Measurements from ENCODE around the gene SLITRK1. TPM values are rescaled to one million over a fixed set of nuclear protein-coding genes. Genes with fewer than 3 reads are reported as not detected.

Gene SLITRK1
- total RNA-seq, 1 experiment from 2014 or later: 3.7 TPM

- DNase-seq: no peak
These were observed 3.4 kb downstream of the SLITRK1 start for GRCh38 chr13:83878691-83879430.

GRCh38 chr13:83877651-83878355 is 4.5 kb downstream of the SLITRK1 start:
- H4K20me1 ChIP-seq (ENCODE audit: insufficient read depth): no peaks in the 10 kb centered on the region; the same call in 1 of the 2 replicates
- ChIA-PET POLR2A (ENCODE audit: unreplicated experiment) (no interaction called here), CTCF (no interaction called here)
- TF ChIP-seq, protein P1, sequence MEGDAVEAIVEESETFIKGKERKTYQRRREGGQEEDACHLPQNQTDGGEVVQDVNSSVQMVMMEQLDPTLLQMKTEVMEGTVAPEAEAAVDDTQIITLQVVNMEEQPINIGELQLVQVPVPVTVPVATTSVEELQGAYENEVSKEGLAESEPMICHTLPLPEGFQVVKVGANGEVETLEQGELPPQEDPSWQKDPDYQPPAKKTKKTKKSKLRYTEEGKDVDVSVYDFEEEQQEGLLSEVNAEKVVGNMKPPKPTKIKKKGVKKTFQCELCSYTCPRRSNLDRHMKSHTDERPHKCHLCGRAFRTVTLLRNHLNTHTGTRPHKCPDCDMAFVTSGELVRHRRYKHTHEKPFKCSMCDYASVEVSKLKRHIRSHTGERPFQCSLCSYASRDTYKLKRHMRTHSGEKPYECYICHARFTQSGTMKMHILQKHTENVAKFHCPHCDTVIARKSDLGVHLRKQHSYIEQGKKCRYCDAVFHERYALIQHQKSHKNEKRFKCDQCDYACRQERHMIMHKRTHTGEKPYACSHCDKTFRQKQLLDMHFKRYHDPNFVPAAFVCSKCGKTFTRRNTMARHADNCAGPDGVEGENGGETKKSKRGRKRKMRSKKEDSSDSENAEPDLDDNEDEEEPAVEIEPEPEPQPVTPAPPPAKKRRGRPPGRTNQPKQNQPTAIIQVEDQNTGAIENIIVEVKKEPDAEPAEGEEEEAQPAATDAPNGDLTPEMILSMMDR (conservative IDR thresholded peaks at IDR 0.05): no peak
- TF ChIP-seq EZH2 (IDR thresholded peaks at IDR 0.05; ENCODE audit: low read depth): no peak
- intact Hi-C loops (cut with micrococcal nuclease; ENCODE audit: unreplicated experiment): no loop called here
- H3K27me3 ChIP-seq (ENCODE audit: insufficient read depth, low read depth): no peaks in the 10 kb centered on the region
- H3K9me3 ChIP-seq (ENCODE audit: insufficient read depth, low read depth): no peaks in the 10 kb centered on the region
- H3F3A ChIP-seq (ENCODE audit: insufficient read depth, low read depth): no peaks in the 10 kb centered on the region
- no TSS peak for BruUV-seq (replicated peaks)
- H3K27ac ChIP-seq: no peak overlapping the region
- no peak overlapping the region for H3K4me3 ChIP-seq
- H3K79me2 ChIP-seq (ENCODE audit: low read depth): no peaks in the 10 kb centered on the region
- no peak for DNase-seq
- H3K36me3 ChIP-seq (ENCODE audit: low read depth): no peaks in the 10 kb centered on the region
- H3K9me2 ChIP-seq (ENCODE audit: insufficient read depth): no peaks in the 10 kb centered on the region
- H3K4me2 ChIP-seq: no peak overlapping the region
- no peak overlapping the region for H2AFZ ChIP-seq
- H3K4me1 ChIP-seq (replicated peaks; ENCODE audit: insufficient read depth): no peaks in the 10 kb centered on the region

More at GRCh38 chr13:83878691-83879430, 3.4 kb downstream of the SLITRK1 start:
- no TSS peak for BruUV-seq (replicated peaks)
- CTCF ChIA-PET: no interaction called here
- Histone ChIP-seq H3K27ac (no peak overlapping the region), H3K36me3 (ENCODE audit: low read depth) (no peaks in the 10 kb centered on the region), H2AFZ (no peak overlapping the region), H3K4me3 (no peak overlapping the region), H3K9me2 (ENCODE audit: insufficient read depth) (no peaks in the 10 kb centered on the region), H3K9me3 (ENCODE audit: insufficient read depth, low read depth) (no peaks in the 10 kb centered on the region), H3K4me1 (replicated peaks; ENCODE audit: insufficient read depth) (no peaks in the 10 kb centered on the region), H3K27me3 (ENCODE audit: insufficient read depth, low read depth) (no peaks in the 10 kb centered on the region), H3F3A (ENCODE audit: insufficient read depth, low read depth) (no peaks in the 10 kb centered on the region), H3K79me2 (ENCODE audit: low read depth) (no peaks in the 10 kb centered on the region), H3K4me2 (no peak overlapping the region), H4K20me1 (ENCODE audit: insufficient read depth) (no peaks in the 10 kb centered on the region; the same call in 1 of the 2 replicates)
- intact Hi-C loops (cut with micrococcal nuclease; ENCODE audit: unreplicated experiment): no loop called here
- TF ChIP-seq, protein P1 (conservative IDR thresholded peaks at IDR 0.05): no peak
- no peak for TF ChIP-seq EZH2 (IDR thresholded peaks at IDR 0.05; ENCODE audit: low read depth)
- POLR2A ChIA-PET (ENCODE audit: unreplicated experiment): no interaction called here

DNA sequence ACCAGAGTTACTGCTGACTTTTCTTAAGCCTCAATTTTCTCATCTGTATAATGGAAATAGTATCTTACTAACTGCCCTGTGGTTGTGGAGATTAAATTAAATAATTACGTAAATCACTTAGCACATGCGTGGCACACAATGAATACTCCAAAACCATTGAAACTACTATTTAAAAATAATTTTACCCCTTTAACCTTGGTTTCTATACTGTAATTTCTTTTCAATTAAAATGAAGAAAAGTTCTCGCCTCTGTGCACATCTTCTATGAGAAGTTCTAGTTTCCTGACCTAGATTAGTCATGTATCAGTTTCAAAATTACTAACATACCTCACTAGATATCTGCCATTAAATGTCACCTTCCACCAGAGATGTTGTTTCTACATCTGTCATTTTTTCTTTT is 5.7 kb downstream of the SLITRK1 start:
- intact Hi-C loops (cut with micrococcal nuclease; ENCODE audit: unreplicated experiment): no loop called here
- Histone ChIP-seq H4K20me1 (ENCODE audit: insufficient read depth) (no peaks in the 10 kb centered on the region; the same call in 1 of the 2 replicates), H3K27ac (no peak overlapping the region), H3K27me3 (ENCODE audit: insufficient read depth, low read depth) (no peaks in the 10 kb centered on the region), H3F3A (ENCODE audit: insufficient read depth, low read depth) (no peaks in the 10 kb centered on the region), H3K4me1 (replicated peaks; ENCODE audit: insufficient read depth) (no peaks in the 10 kb centered on the region), H3K4me3 (no peak overlapping the region), H2AFZ (no peak overlapping the region), H3K4me2 (no peak overlapping the region), H3K36me3 (ENCODE audit: low read depth) (no peaks in the 10 kb centered on the region), H3K9me3 (ENCODE audit: insufficient read depth, low read depth) (no peaks in the 10 kb centered on the region), H3K9me2 (ENCODE audit: insufficient read depth) (no peaks in the 10 kb centered on the region), H3K79me2 (ENCODE audit: low read depth) (no peaks in the 10 kb centered on the region)
- TF ChIP-seq EZH2 (IDR thresholded peaks at IDR 0.05; ENCODE audit: low read depth): no peak
- TF ChIP-seq, protein P1 (conservative IDR thresholded peaks at IDR 0.05): no peak
- DNase-seq: no peak
- BruUV-seq (replicated peaks): no TSS peak
- POLR2A ChIA-PET (ENCODE audit: unreplicated experiment): no interaction called here
- CTCF ChIA-PET: no interaction called here

Measured in PC-9 (cell line).